Osteoblast (primary cell): ENCODE measurements around the gene PPM1F. TPM values are rescaled to one million over a fixed set of nuclear protein-coding genes. Genes with fewer than 3 reads are reported as not detected.

Source experiments
- DNase-seq: peaks from one replicate; pipeline ENCODE4 v3.0.0; 2011; ENCODE audit warnings: low spot score, mixed read lengths; ENCODE audit not compliant: insufficient read length; ENCODE audit errors: missing footprints
- H2AFZ ChIP-seq: 2 replicates; pipeline ENCODE4 v1.6.0; 2011; ENCODE audit warnings: mild to moderate bottlenecking, low read length
- H3K27ac ChIP-seq: 2 replicates; pipeline ENCODE4 v1.5.1; 2011; ENCODE audit warnings: mild to moderate bottlenecking, low read depth, low read length, moderate library complexity
- H3K27me3 ChIP-seq: 2 replicates; pipeline ENCODE4 v1.6.0; 2012; ENCODE audit warnings: mild to moderate bottlenecking, control low read depth, inconsistent platforms, low read length, moderate library complexity; ENCODE audit not compliant: insufficient read depth
- H3K36me3 ChIP-seq: 2 replicates; pipeline ENCODE4 v1.5.1; 2011; ENCODE audit warnings: mild to moderate bottlenecking, low read length, control low read depth, moderate library complexity; ENCODE audit not compliant: insufficient read depth
- H3K4me1 ChIP-seq: 2 replicates; pipeline ENCODE4 v1.5.1; 2011; ENCODE audit warnings: mild to moderate bottlenecking, low read length, control low read depth, moderate library complexity; ENCODE audit not compliant: insufficient read depth
- H3K4me2 ChIP-seq: 2 replicates; pipeline ENCODE4 v1.6.0; 2011; ENCODE audit warnings: mild to moderate bottlenecking, low read length; ENCODE audit not compliant: insufficient read depth
- H3K4me3 ChIP-seq: fragments of 200-600 bp; sonication (generic); 3 replicates; pipeline ENCODE4 v1.5.1; 2012; ENCODE audit warnings: mild to moderate bottlenecking, low read length, inconsistent platforms; ENCODE audit not compliant: insufficient read depth
- H3K79me2 ChIP-seq: 2 replicates; pipeline ENCODE4 v1.6.0; 2012; ENCODE audit warnings: mild to moderate bottlenecking, low read length, control low read depth, inconsistent platforms; ENCODE audit not compliant: insufficient read depth
- H3K9me3 ChIP-seq: 2 replicates; pipeline ENCODE4 v1.5.1; 2011; ENCODE audit warnings: low read depth, low read length, control low read depth
- H4K20me1 ChIP-seq: 2 replicates; pipeline ENCODE4 v1.6.0; 2012; ENCODE audit warnings: mild to moderate bottlenecking, low read length, control low read depth; ENCODE audit not compliant: insufficient read depth
- CTCF ChIP-seq: IDR thresholded peaks from 2 replicates; pipeline ENCODE4 v1.5.1; 2011; ENCODE audit warnings: mild to moderate bottlenecking, low read depth, low read length, moderate library complexity; ENCODE audit errors: extremely low read depth
- total RNA-seq: library from RNA; depleted of rRNA; stranded (reverse); fragments of >200 nt; gene quantifications from 2 replicates; pipeline ENCODE4 v1.2.3, GENCODE V29; 2012

The PPM1F gene
- total RNA-seq, 1 donor = 22.8 TPM

- H3K4me2 ChIP-seq = no peak overlapping the region
- no peak overlapping the region for H2AFZ ChIP-seq
- H3K9me3 ChIP-seq = no peaks in the 10 kb centered on the region
- H3K79me2 ChIP-seq = no peaks in the 10 kb centered on the region
- H3K4me1 ChIP-seq = no peaks in the 10 kb centered on the region
- no peak overlapping the region for H3K4me3 ChIP-seq
- no peaks in the 10 kb centered on the region for H4K20me1 ChIP-seq
- no peak for DNase-seq
- no peaks in the 10 kb centered on the region for H3K27me3 ChIP-seq
- H3K27ac ChIP-seq = no peak overlapping the region
- no peaks in the 10 kb centered on the region for H3K36me3 ChIP-seq
- TF ChIP-seq CTCF = no peak
These were observed 49.4 kb downstream of the PPM1F start for GRCh38 chr22:21903283-21903682.

- no peaks in the 10 kb centered on the region for H3K36me3 ChIP-seq
- TF ChIP-seq CTCF = no peak
- H3K9me3 ChIP-seq = no peaks in the 10 kb centered on the region
These were observed 50.2 kb downstream of the PPM1F start for GRCh38 chr22:21902296-21903087.

DNA sequence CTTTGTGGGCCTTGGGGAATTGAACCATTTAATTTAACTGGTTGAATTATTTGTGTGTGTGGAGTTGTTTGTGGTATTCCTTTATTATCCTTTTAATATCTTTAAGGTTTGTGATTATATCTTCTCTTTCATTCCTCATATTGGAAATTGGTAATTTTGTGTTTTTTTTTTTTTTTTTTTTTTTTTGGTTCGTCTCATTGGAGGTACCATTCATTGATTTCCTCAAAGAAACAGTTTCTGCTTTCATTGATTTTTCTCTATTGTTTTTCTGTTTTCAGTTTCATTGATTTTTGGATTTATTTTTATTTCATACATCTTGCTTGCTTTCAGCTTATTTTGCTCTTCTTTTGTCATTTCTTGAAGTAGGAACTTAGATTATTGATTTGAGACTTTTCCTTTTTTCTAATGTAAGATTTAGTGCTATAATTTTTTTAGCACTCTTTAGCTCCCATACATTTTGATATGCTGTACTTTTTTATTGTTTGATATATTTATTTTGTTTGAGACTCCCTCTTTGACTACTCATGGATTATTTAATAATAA lies 54.2 kb downstream of the PPM1F start:
- DNase-seq = no peak
- H3K27me3 ChIP-seq = no peaks in the 10 kb centered on the region
- no peak overlapping the region for H2AFZ ChIP-seq

More at GRCh38 chr22:21902296-21903087, 50.2 kb downstream of the PPM1F start:
- Histone ChIP-seq H3K27ac (no peak overlapping the region), H4K20me1 (no peaks in the 10 kb centered on the region), H3K27me3 (no peaks in the 10 kb centered on the region), H3K79me2 (no peaks in the 10 kb centered on the region), H3K4me2 (no peak overlapping the region), H3K4me3 (no peak overlapping the region), H3K4me1 (no peaks in the 10 kb centered on the region), H2AFZ (no peak overlapping the region)
- peak; percentile 1 for DNase-seq

More for the DNA sequence above, 54.2 kb downstream of the PPM1F start:
- H3K4me1 ChIP-seq = no peaks in the 10 kb centered on the region
- no peak overlapping the region for H3K4me2 ChIP-seq
- TF ChIP-seq CTCF = no peak
- H4K20me1 ChIP-seq = no peaks in the 10 kb centered on the region
- H3K79me2 ChIP-seq = no peaks in the 10 kb centered on the region
- no peak overlapping the region for H3K4me3 ChIP-seq
- H3K36me3 ChIP-seq = no peaks in the 10 kb centered on the region
- H3K9me3 ChIP-seq = no peaks in the 10 kb centered on the region
- H3K27ac ChIP-seq = no peak overlapping the region
